Heart left ventricle (tissue), 13 donors: ENCODE data around the gene TOR3A.

ENCODE experiments used
- POLR2A ChIP-seq, 2 donors: fragments of 450-650 bp; IDR thresholded peaks; one replicate each; pipeline ENCODE4 v1.6.1; 2017; ENCODE audit warnings: antibody characterized with exemption in 2 of 2, mild to moderate bottlenecking in 2 of 2, moderate library complexity in 2 of 2
- TF ChIP-seq, protein P1 (sequence below), 12 donors: fragments of 200-600 bp; sonication (generic) in 4 of 12; IDR thresholded peaks; one replicate each; pipeline versions ENCODE4 v1.5.0 to v1.8.0; 2018 to 2022; ENCODE audit warnings: antibody characterized with exemption in 12 of 12, mild to moderate bottlenecking in 5 of 12
- donor health status: ischemic (EF 13 %, LVEDD 7.1; RV severe dilation, severe dysfunction).
- donor health status: DM: no; HTN: yes; CAD: no.
- donor health status: DM: no; HTN: no; CAD: no.
- donor health status: ischemic (EF 25% LVEDD 6.9; RV normal size, moderate dysfunction).
- donor health status: ischemic (EF 25% LVEDD 5.7; RV mildly dilated, moderate dysfunction).
- donor health status: ischemic (EF 35%, LVEDD 5.7; RV mildly dilated, moderate dysfunction).
- donor health status: nonischemic (EF 11% LVEDD 7.7; RV severe dilation, severe dysfunction).
- donor health status: DM: yes; HTN: yes; CAD: no.
- donor health status: PGD.
- donor health status: ischemic (EF 29% LVEDD 5.4; RV normal size, mild dysfunction).
- donor health status: nonischemic (EF 23%, LVEDD 6.1; RV moderate dilation, normal function).

DNA sequence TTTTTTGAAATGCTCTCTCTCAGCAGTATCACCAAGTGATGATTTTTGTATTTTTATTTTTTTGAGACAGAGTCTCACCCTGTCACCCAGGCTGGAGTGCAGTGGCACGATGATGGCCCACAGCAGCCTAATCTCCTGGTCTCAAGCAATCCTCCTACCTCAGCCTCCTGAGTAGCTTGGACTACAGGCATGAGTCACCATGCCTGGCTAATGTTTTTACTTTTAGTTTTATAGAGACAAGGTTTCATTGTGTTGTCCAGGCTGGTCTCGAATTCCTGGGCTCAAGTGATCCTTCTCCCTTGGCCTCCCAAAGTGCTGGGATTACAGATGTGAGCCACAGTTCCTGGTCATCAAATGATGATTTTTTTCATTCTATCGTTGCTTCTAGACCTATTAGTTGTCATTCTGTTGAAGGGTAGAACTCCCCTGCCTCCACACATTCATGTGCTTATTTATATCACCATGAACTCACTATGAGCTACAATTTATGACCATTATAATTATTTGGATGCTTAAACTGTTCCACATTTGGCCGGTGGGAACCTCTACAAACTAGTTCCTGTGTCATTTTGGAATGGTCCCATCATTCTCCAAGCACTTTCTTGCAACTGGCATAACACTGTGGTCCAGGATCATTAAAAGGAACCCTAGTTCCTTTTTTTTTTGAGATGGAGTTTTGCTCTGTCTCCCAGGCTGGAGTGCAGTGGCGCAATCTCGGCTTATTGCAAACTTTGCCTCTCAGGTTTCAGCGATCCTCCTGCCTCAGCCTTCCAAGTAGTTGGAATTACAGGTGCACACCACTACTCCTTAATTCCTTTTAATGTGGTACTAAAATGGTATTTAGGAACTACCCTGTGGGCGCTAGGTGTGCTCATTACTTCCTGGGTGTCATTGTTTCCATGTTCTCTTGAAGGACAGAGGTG, 20.2 kb upstream of the TOR3A start:
- TF ChIP-seq, protein P1, sequence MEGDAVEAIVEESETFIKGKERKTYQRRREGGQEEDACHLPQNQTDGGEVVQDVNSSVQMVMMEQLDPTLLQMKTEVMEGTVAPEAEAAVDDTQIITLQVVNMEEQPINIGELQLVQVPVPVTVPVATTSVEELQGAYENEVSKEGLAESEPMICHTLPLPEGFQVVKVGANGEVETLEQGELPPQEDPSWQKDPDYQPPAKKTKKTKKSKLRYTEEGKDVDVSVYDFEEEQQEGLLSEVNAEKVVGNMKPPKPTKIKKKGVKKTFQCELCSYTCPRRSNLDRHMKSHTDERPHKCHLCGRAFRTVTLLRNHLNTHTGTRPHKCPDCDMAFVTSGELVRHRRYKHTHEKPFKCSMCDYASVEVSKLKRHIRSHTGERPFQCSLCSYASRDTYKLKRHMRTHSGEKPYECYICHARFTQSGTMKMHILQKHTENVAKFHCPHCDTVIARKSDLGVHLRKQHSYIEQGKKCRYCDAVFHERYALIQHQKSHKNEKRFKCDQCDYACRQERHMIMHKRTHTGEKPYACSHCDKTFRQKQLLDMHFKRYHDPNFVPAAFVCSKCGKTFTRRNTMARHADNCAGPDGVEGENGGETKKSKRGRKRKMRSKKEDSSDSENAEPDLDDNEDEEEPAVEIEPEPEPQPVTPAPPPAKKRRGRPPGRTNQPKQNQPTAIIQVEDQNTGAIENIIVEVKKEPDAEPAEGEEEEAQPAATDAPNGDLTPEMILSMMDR (IDR thresholded peaks at IDR 0.05), result no peak
- no peak for TF ChIP-seq POLR2A (IDR thresholded peaks at IDR 0.05)
